ENCODE data around the gene NCOA4.
"Not testable (repeated sequence)": the region's sequence is repeated elsewhere in the genome, so short reads cannot be mapped to it uniquely, and the experiment has no call there.

GRCh38 chr10:45971019-45971418 lies 59.4 kb downstream of the NCOA4 start:
- TF ChIP-seq CTCF (IDR thresholded peaks at IDR 0.05; ENCODE audit: insufficient read depth, low read length); POLR2AphosphoS5 (IDR thresholded peaks at IDR 0.05; ENCODE audit: low read depth): not testable (repeated sequence)

Measured in HL-60 (cell line).